Muscle layer of colon (tissue), 2 donors: ENCODE measurements around the gene RBP7.

ENCODE experiments used
- H3K27ac ChIP-seq: one replicate; pipeline ENCODE4 v1.7.0; 2013; ENCODE audit warnings: low read depth, mild to moderate bottlenecking, low read length, moderate library complexity
- H3K27me3 ChIP-seq, 2 donors: one replicate each; pipeline ENCODE4 v1.7.0; 2013; ENCODE audit warnings: low read length in 2 of 2, mild to moderate bottlenecking in 2 of 2; ENCODE audit not compliant: insufficient read depth in 2 of 2, control insufficient read depth in 1 of 2
- H3K36me3 ChIP-seq: one replicate; pipeline ENCODE4 v1.7.0; 2013; ENCODE audit warnings: mild to moderate bottlenecking, low read length; ENCODE audit not compliant: insufficient read depth
- H3K4me1 ChIP-seq: one replicate; pipeline ENCODE4 v1.7.0; 2013; ENCODE audit warnings: mild to moderate bottlenecking, low read length; ENCODE audit not compliant: insufficient read depth
- H3K4me3 ChIP-seq, 2 donors: one replicate each; pipeline ENCODE4 v1.7.0; 2013; ENCODE audit warnings: low read length in 2 of 2, low read depth in 1 of 2, mild to moderate bottlenecking in 1 of 2, moderate library complexity in 1 of 2
- H3K9ac ChIP-seq: one replicate; pipeline ENCODE4 v1.7.0; 2013; ENCODE audit warnings: low read length
- H3K9me3 ChIP-seq: one replicate; pipeline ENCODE4 v1.7.0; 2013; ENCODE audit warnings: mild to moderate bottlenecking, low read length
- donor health status: abdominal sarcoma.
- donor health status: Adenocarcinoma of cecum.

RBP7 gene

GRCh38 chr1:10057343-10057742, 60.3 kb downstream of the RBP7 start:
- Histone ChIP-seq H3K4me3 (no peak overlapping the region), H3K27ac (no peak overlapping the region), H3K9ac (no peak overlapping the region), H3K4me1 (peaks cover 22% of the 10 kb centered on the region), H3K36me3 (no peaks in the 10 kb centered on the region), H3K9me3 (no peaks in the 10 kb centered on the region), H3K27me3 (no peaks in the 10 kb centered on the region)

- Histone ChIP-seq H3K36me3 (no peaks in the 10 kb centered on the region), H3K9ac (no peak overlapping the region), H3K4me3 (no peak overlapping the region), H3K27ac (no peak overlapping the region), H3K27me3 (no peaks in the 10 kb centered on the region), H3K9me3 (no peaks in the 10 kb centered on the region), H3K4me1 (peaks cover 22% of the 10 kb centered on the region)
These were observed 60.8 kb downstream of the RBP7 start for GRCh38 chr1:10057796-10058195.

DNA sequence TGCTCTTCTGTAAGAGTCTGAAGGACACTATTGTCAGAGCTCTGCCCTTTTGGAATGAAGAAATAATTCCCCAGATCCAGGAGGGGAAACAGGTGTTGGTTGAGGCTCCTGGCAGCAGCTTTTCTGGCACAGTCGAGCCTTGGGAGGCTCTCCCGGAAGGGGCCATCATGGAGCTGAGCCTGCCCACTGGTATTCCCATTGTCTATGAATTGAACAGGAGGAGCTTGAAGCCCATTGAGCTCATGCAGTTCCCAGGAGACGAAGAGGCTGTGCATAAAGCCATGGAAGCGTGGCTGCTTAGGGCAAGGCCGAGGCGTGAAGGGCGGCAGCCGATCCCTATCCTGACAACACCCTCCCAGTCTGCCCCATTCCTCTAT, 62.3 kb downstream of the RBP7 start:
- H3K4me1 ChIP-seq, result peaks cover 22% of the 10 kb centered on the region
- H3K36me3 ChIP-seq, result no peaks in the 10 kb centered on the region
- no peak overlapping the region for H3K27ac ChIP-seq
- H3K4me3 ChIP-seq, result no peak overlapping the region
- H3K27me3 ChIP-seq, result no peaks in the 10 kb centered on the region
- no peak overlapping the region for H3K9ac ChIP-seq
- H3K9me3 ChIP-seq, result no peaks in the 10 kb centered on the region

- no peak overlapping the region for H3K9ac ChIP-seq
- no peak overlapping the region for H3K27ac ChIP-seq
- H3K9me3 ChIP-seq, result no peaks in the 10 kb centered on the region
- no peak overlapping the region for H3K4me3 ChIP-seq
- H3K36me3 ChIP-seq, result no peaks in the 10 kb centered on the region
- H3K4me1 ChIP-seq, result peaks cover 27% of the 10 kb centered on the region
- H3K27me3 ChIP-seq, result no peaks in the 10 kb centered on the region
These were observed 63.5 kb downstream of the RBP7 start for GRCh38 chr1:10060311-10061100.

DNA sequence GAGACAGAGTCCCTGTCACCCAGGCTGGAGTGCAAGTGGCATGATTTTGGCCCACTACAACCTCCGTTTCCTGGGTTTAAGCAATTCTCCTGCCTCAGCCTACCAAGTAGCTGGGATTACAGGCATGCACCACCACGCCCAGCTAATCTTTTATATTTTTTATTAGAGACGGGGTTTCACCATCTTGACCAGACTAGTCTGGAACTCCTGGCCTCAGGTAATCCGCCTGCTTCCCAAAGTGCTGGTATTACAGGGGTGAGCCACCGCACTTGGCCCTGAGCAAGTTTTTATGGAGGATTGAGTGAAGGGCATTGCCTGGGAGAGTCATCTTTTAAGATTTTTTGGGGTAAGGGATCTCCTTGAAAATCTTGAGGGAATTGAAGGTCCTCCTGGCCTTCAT, 64.2 kb downstream of the RBP7 start:
- H3K9ac ChIP-seq, result no peak overlapping the region
- no peak overlapping the region for H3K4me3 ChIP-seq
- H3K9me3 ChIP-seq, result no peaks in the 10 kb centered on the region
- no peak overlapping the region for H3K27ac ChIP-seq
- no peaks in the 10 kb centered on the region for H3K27me3 ChIP-seq
- H3K36me3 ChIP-seq, result no peaks in the 10 kb centered on the region
- H3K4me1 ChIP-seq, result peaks cover 24% of the 10 kb centered on the region

DNA sequence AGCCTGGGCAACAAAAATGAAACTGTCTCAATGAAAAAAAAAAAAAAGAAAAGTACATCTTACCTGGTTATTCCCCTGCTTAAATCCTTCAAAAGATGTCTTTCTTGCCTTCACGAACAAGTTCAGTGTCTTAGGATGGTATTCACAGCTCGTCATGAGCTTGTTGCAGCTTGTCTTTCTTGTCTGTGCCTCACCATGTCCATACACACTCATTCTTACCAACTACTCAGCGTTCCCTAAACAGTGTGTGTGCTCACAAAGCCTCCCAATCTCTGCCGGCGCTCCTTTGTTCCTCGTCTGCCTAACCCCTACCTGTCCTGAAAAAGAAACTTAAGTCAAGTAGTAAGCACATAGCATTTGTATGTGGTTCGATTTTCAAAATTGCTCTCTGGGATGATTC, 66.8 kb downstream of the RBP7 start:
- no peak overlapping the region for H3K4me3 ChIP-seq
- peaks cover 25% of the 10 kb centered on the region for H3K4me1 ChIP-seq
- no peaks in the 10 kb centered on the region for H3K9me3 ChIP-seq
- no peaks in the 10 kb centered on the region for H3K36me3 ChIP-seq
- H3K27me3 ChIP-seq, result no peaks in the 10 kb centered on the region
- H3K27ac ChIP-seq, result no peak overlapping the region
- H3K9ac ChIP-seq, result no peak overlapping the region

- H3K9me3 ChIP-seq, result no peaks in the 10 kb centered on the region
- H3K27me3 ChIP-seq, result no peaks in the 10 kb centered on the region
- no peak overlapping the region for H3K9ac ChIP-seq
- H3K36me3 ChIP-seq, result no peaks in the 10 kb centered on the region
- H3K4me1 ChIP-seq, result peaks cover 32% of the 10 kb centered on the region
- H3K4me3 ChIP-seq, result no peak overlapping the region
- no peak overlapping the region for H3K27ac ChIP-seq
These were observed 67.7 kb downstream of the RBP7 start for GRCh38 chr1:10064416-10065343.

- Histone ChIP-seq H3K9me3 (no peaks in the 10 kb centered on the region), H3K4me1 (peaks cover 32% of the 10 kb centered on the region), H3K27me3 (no peaks in the 10 kb centered on the region), H3K4me3 (no peak overlapping the region), H3K9ac (no peak overlapping the region), H3K36me3 (no peaks in the 10 kb centered on the region), H3K27ac (no peak overlapping the region)
These were observed 68.3 kb downstream of the RBP7 start for GRCh38 chr1:10065344-10065685.
